ENCODE measurements around the gene PCNX2.

PCNX2 gene

DNA sequence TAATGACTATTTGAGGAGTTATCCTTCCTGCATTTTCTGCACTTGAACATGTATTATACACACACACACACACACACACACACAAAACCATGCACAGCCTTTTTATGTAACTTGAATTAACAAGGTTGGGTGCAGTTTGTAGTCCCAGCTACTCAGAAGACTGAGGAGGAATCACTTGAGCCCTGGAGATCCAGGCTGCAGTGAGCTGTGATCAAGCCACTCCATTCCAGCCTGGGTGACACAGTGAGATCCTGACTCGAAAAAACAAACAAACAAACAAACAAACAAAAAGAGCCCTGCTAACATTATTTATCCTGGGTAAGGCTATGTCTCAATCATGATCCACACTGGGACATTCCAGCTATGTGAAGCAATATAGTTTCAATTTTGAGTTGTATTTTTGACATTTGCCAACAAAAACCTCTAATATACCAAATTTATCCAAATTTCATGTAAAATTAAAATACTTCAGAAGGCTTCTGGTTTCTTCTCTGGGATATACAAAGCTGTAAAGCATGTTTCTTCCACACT, 188.3 kb downstream of the PCNX2 start:
- TF ChIP-seq, protein P1, sequence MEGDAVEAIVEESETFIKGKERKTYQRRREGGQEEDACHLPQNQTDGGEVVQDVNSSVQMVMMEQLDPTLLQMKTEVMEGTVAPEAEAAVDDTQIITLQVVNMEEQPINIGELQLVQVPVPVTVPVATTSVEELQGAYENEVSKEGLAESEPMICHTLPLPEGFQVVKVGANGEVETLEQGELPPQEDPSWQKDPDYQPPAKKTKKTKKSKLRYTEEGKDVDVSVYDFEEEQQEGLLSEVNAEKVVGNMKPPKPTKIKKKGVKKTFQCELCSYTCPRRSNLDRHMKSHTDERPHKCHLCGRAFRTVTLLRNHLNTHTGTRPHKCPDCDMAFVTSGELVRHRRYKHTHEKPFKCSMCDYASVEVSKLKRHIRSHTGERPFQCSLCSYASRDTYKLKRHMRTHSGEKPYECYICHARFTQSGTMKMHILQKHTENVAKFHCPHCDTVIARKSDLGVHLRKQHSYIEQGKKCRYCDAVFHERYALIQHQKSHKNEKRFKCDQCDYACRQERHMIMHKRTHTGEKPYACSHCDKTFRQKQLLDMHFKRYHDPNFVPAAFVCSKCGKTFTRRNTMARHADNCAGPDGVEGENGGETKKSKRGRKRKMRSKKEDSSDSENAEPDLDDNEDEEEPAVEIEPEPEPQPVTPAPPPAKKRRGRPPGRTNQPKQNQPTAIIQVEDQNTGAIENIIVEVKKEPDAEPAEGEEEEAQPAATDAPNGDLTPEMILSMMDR (IDR thresholded peaks at IDR 0.05; ENCODE audit: low read length, missing control alignments) = no peak
- no peak for DNase-seq (ENCODE audit: low read depth)
- no peak overlapping the region for H3K4me3 ChIP-seq (replicated peaks; ENCODE audit: low read depth, low read length)

DNA sequence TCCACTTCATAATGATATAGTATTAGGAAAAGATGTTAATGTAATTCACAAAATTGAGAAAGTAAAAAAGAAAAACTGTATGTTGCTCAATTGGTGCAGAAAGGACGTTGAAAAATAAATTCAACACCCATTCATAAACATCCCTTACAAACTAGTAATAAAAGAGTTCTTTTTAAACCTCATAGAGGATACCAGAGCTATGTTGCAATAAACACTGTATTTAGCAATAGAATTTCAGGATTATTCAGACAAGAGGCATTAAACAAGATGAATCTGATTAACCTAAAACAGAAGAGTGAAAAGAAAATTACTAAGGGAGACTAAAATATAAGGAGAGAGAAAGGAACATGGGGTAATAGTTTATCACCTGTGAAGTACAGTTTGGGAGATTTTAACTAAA, 190.3 kb downstream of the PCNX2 start:
- DNase-seq (ENCODE audit: low read depth) = peak; percentile 63

DNA sequence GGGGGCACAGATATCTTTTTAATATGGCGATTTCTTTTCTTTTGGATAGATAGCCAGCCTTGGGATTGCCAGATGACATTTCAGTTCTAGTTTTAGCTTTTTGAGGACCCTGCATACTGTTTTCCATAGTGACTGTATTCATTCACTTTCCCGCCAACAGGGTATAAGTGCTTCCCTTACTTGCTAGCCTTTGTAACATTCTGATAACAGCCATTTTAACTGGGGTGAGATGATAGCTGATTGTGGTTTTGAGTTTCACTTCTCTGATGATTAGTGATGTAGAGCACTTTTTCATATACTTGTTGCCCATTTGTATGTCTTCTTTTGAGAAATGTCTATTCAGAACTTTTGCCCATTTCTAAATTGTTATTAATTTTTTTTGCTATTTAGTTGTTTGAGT, 193.2 kb downstream of the PCNX2 start:
- TF ChIP-seq, protein P1 (IDR thresholded peaks at IDR 0.05; ENCODE audit: low read length, missing control alignments) = no peak
- no peak for DNase-seq (ENCODE audit: low read depth)
- no peak overlapping the region for H3K4me3 ChIP-seq (replicated peaks; ENCODE audit: low read depth, low read length)

More for the DNA sequence above, 190.3 kb downstream of the PCNX2 start:
- no peak overlapping the region for H3K4me3 ChIP-seq (replicated peaks; ENCODE audit: low read depth, low read length)
- TF ChIP-seq, protein P1 (IDR thresholded peaks at IDR 0.05; ENCODE audit: low read length, missing control alignments) = no peak

DNA sequence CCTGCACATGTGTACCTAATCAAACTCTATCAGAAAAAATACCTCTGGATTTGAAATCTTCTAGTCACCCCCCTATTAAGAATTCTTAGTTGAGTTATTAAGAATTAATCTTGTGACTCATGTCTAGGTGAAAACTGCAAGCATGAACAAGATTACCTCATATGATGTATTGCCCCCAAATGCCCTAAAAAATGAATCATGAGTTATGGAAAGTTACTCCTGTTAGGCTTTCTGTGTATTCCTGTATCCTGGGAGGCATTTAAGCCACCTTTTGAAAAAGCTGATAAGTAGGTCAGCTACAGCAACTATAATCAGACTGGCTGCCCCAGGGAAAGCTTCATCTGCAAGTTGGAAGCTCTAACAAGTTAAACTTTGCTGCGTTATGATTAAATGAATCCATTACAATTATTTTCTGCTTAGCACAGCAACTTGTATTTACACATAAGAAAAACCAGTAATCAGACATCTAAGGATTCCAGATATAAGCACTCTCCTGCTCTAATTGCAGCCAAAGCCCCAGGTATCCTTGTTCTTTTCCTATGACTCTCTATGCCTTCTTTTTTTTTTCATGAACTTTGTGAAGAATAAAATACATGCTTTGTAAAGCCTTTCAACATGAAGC, 197.5 kb downstream of the PCNX2 start:
- TF ChIP-seq, protein P1 (IDR thresholded peaks at IDR 0.05; ENCODE audit: low read length, missing control alignments) = no peak
- DNase-seq (ENCODE audit: low read depth) = peak; percentile 30
- H3K4me3 ChIP-seq (replicated peaks; ENCODE audit: low read depth, low read length) = no peak overlapping the region

DNA sequence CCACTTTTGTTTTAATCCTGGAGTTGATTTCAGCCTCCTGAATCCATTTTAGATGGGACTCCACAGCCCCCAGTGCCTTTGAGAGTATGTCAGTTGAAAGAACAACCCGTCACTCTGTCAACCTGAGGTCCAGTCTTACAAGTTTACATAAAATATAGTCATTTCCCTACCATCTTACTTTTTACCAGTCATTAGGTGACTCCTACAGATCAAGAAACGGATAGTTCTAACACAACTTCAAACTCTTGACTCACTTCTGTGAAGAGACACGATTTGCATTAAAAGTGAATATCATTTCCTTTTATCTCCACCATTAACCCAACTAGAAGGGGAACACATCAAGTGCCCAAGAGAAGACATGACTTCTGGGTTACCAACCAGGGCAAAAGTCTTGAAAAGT, 198.0 kb downstream of the PCNX2 start:
- no peak overlapping the region for H3K4me3 ChIP-seq (replicated peaks; ENCODE audit: low read depth, low read length)
- no peak for DNase-seq (ENCODE audit: low read depth)
- TF ChIP-seq, protein P1 (IDR thresholded peaks at IDR 0.05; ENCODE audit: low read length, missing control alignments) = no peak

- TF ChIP-seq, protein P1 (IDR thresholded peaks at IDR 0.05; ENCODE audit: low read length, missing control alignments) = no peak
- DNase-seq (ENCODE audit: low read depth) = no peak
- no peak overlapping the region for H3K4me3 ChIP-seq (replicated peaks; ENCODE audit: low read depth, low read length)
Measured at GRCh38 chr1:233094691-233095090, 200.8 kb downstream of the PCNX2 start.

DNA sequence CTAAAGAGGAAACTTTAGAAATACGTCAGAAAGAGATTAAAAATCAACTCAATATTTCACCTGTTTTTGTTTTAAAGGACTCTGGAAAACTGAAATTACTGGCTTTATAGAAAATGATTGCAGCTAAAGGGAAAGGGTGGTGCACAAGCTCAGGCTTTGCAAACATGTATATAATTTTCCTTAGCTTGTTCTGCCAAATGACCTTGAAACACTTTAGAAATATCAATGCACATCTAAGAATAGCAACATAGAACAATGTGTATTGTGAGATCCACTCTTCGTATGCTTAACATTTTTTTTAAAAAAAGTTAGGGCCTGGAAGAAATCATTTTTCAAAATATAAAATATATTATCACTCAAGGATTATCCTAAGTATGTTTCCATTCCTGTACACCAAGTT, 201.3 kb downstream of the PCNX2 start:
- no peak overlapping the region for H3K4me3 ChIP-seq (replicated peaks; ENCODE audit: low read depth, low read length)

More for the DNA sequence above, 201.3 kb downstream of the PCNX2 start:
- no peak for DNase-seq (ENCODE audit: low read depth)
- TF ChIP-seq, protein P1 (IDR thresholded peaks at IDR 0.05; ENCODE audit: low read length, missing control alignments) = no peak
